ENCODE results near the gene STAT3. TPM values are rescaled to one million over a fixed set of nuclear protein-coding genes. Genes with fewer than 3 reads are reported as not detected.

The STAT3 gene
- total RNA-seq, 2 experiments from 2014 or later = 14.8 to 28.7 TPM

DNA sequence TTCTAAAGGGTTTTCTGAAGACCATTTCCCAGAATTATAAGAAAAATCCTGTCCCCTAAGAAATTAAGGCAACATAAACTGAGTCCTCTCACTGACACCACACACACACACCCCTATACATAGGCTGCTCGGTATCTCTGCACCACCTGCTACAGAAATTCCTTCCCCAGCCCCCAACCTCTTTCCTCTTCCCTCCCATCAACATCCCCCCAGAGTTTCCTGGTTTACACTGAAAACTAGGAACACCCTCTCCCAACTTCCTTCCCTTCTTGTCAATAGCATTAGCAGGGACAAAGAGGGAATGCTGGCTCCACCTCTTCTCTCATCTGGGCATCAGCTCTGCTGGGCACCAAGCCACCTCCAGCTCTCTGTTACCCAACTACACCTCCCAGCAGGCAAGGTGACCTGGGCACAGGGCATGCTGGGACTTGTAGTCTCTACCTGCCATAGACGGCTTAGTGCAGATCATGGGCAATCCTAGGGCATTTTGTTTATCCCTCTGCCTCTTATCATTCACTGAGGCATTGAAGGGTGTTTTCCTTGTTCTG lies 19.1 kb upstream of the STAT3 start:
- BruUV-seq (replicated peaks) = no TSS peak
- TF ChIP-seq EZH2phosphoT487 (IDR thresholded peaks at IDR 0.05; ENCODE audit: borderline replicate concordance, low read depth, low read length) = no peak
- TF ChIP-seq, protein P1, sequence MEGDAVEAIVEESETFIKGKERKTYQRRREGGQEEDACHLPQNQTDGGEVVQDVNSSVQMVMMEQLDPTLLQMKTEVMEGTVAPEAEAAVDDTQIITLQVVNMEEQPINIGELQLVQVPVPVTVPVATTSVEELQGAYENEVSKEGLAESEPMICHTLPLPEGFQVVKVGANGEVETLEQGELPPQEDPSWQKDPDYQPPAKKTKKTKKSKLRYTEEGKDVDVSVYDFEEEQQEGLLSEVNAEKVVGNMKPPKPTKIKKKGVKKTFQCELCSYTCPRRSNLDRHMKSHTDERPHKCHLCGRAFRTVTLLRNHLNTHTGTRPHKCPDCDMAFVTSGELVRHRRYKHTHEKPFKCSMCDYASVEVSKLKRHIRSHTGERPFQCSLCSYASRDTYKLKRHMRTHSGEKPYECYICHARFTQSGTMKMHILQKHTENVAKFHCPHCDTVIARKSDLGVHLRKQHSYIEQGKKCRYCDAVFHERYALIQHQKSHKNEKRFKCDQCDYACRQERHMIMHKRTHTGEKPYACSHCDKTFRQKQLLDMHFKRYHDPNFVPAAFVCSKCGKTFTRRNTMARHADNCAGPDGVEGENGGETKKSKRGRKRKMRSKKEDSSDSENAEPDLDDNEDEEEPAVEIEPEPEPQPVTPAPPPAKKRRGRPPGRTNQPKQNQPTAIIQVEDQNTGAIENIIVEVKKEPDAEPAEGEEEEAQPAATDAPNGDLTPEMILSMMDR (conservative IDR thresholded peaks at IDR 0.05; ENCODE audit: low read length) = no peak

DNA sequence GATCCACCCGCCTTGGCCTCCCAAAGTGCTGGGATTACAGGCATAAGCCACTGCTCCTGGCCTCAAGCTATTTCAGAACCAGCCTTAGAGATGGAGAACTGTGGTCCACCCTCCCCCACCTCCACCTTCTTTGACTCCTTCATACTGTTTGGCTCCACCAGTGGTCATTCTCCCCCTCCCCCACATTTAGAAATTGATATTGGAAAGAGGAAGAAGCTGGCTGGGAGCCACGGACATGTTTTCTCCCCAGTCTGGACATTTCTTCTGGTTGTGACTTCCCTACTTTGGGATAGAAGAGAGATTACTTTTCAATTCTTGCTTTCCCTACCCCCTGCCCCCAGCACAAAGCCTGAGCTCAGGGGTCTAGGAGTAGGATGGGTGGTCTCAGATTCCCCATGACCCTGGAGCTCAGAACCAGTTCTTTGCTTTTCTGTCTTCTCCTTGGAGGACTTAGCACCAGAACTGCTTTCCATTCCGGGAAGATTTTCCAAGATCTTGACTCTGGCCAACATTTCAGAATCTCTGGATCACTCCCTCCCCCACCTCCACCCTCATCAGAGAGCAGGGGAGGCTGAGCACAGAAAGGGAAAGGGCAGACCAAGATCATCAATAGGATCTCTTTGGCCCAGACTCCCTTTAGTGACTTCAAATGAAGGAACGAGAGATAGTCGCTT lies 18.5 kb upstream of the STAT3 start:
- no peaks in the 10 kb centered on the region for H3K9me3 ChIP-seq (ENCODE audit: low read length)
- CTCF ChIA-PET (ENCODE audit: unreplicated experiment) = interaction anchor here (0.6 to 1.5 kb wide), 3 partner anchors 16 to 107 kb away, joined by 3 to 6 read pairs (median 4); partner anchors contain the start of gene CAVIN1
- H3K27ac ChIP-seq (ENCODE audit: low read depth, low read length, poor library complexity, severe bottlenecking) = no peak overlapping the region
- intact Hi-C loops (cut with micrococcal nuclease; ENCODE audit: unreplicated experiment) = loop anchor here (1.0 to 10.0 kb wide), 4 partner anchors 84 to 222 kb away; partner anchors contain the start of genes HCRT and KCNH4
- H3K4me2 ChIP-seq (ENCODE audit: low read length) = peak overlapping the region; percentile 12; the same call in 1 of the 2 replicates
- TF ChIP-seq, protein P1 (conservative IDR thresholded peaks at IDR 0.05; ENCODE audit: low read length) = no peak
- no peak for TF ChIP-seq EZH2phosphoT487 (IDR thresholded peaks at IDR 0.05; ENCODE audit: borderline replicate concordance, low read depth, low read length)
- H3K9me2 ChIP-seq (ENCODE audit: insufficient read depth, low read length) = no peaks in the 10 kb centered on the region
- no peak overlapping the region for H2AFZ ChIP-seq (ENCODE audit: low read length)
- H3K79me2 ChIP-seq (ENCODE audit: insufficient read depth, low read depth, low read length) = no peaks in the 10 kb centered on the region
- peaks cover 15% of the 10 kb centered on the region for H3K4me1 ChIP-seq (ENCODE audit: insufficient read depth, low read length, poor library complexity, severe bottlenecking)
- POLR2A ChIA-PET = interaction anchor here (0.8 to 1.6 kb wide), 5 partner anchors 8 to 158 kb away, joined by 3 to 8 read pairs (median 3); partner anchors contain the start of gene STAT3
- DNase-seq (ENCODE audit: low spot score) = no peak
- H4K20me1 ChIP-seq (ENCODE audit: insufficient read depth, low read length) = no peaks in the 10 kb centered on the region; the same call in 1 of the 2 replicates
- BruUV-seq (replicated peaks) = no TSS peak
- no peak overlapping the region for H3K4me3 ChIP-seq (ENCODE audit: low read depth, low read length, poor library complexity, severe bottlenecking)
- H3K36me3 ChIP-seq (ENCODE audit: insufficient read depth, low read length) = no peaks in the 10 kb centered on the region

More for the DNA sequence above, 19.1 kb upstream of the STAT3 start:
- Histone ChIP-seq H3K4me3 (ENCODE audit: low read depth, low read length, poor library complexity, severe bottlenecking) (no peak overlapping the region), H3K27ac (ENCODE audit: low read depth, low read length, poor library complexity, severe bottlenecking) (no peak overlapping the region), H4K20me1 (ENCODE audit: insufficient read depth, low read length) (no peaks in the 10 kb centered on the region; the same call in 1 of the 2 replicates), H3K4me2 (ENCODE audit: low read length) (peak overlapping the region; percentile 12; the same call in 1 of the 2 replicates), H3K79me2 (ENCODE audit: insufficient read depth, low read depth, low read length) (no peaks in the 10 kb centered on the region), H3K4me1 (ENCODE audit: insufficient read depth, low read length, poor library complexity, severe bottlenecking) (peaks cover 15% of the 10 kb centered on the region), H3K36me3 (ENCODE audit: insufficient read depth, low read length) (no peaks in the 10 kb centered on the region), H3K9me2 (ENCODE audit: insufficient read depth, low read length) (no peaks in the 10 kb centered on the region), H2AFZ (ENCODE audit: low read length) (peak overlapping the region; percentile 21; the same call in 1 of the 2 replicates), H3K9me3 (ENCODE audit: low read length) (no peaks in the 10 kb centered on the region)
- POLR2A ChIA-PET = interaction anchor here (0.8 to 1.6 kb wide), 5 partner anchors 19 to 159 kb away, joined by 3 to 8 read pairs (median 3); partner anchors contain the start of gene STAT3
- CTCF ChIA-PET (ENCODE audit: unreplicated experiment) = interaction anchor here (0.6 to 1.5 kb wide), 3 partner anchors 16 to 106 kb away, joined by 3 to 6 read pairs (median 4); partner anchors contain the start of gene CAVIN1
- peak; percentile 73 for DNase-seq (ENCODE audit: low spot score)
- intact Hi-C loops (cut with micrococcal nuclease; ENCODE audit: unreplicated experiment) = loop anchor here (10.0 kb wide), 2 partner anchors 183 to 223 kb away; partner anchors contain the start of genes HCRT and KCNH4
